Fibroblast of skin of left biceps (primary cell): ENCODE results near the gene ABCB7.
"Not testable (repeated sequence)": the region's sequence is repeated elsewhere in the genome, so short reads cannot be mapped to it uniquely, and the experiment has no call there.

ENCODE experiments used
- DNase-seq, 2 experiments: peaks; one replicate each; pipeline ENCODE4 v3.0.0-alpha.2; 2013; ENCODE audit warnings: low read depth in 2 of 2

The ABCB7 gene

DNA sequence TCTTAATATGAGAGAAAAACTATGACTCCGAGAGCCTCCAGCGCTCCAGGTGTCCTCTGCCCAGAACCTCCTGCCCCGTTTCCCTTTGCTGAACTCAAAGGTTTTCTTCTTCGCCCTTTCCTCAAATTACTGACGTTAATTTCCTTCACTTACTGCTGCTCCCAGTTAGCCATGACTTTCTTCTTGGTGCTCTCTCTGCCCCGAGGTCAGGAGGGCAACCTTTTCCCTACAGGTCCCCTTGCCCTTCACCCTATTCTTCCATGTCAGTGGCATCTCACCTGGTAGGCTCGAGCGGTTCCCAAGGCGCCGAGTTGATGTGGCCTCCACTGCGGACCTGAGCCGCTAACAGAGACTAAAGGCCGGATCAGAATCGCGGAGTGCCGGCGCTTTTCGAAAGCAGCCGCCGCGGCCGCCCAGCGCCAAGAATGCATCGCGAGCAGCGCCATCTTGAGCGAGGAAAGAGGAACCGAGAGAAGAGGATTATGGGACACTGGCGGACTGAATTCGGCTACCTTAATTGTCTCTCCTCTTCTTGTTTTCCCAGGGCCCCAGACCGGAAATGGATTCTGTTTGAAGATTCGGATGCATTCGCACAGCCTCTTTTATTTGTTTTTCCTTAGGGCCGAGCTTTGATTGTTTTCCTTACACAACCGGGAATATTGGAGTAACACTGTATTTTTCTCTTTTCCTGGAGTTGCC, at the start of gene ABCB7:
ABCB7 (minus strand) TSS at position 457 of the 699 bp plus-strand sequence; CDS start at position 446, 11 bp downstream.
- DNase-seq, result peak; percentile 40 to 48

DNA sequence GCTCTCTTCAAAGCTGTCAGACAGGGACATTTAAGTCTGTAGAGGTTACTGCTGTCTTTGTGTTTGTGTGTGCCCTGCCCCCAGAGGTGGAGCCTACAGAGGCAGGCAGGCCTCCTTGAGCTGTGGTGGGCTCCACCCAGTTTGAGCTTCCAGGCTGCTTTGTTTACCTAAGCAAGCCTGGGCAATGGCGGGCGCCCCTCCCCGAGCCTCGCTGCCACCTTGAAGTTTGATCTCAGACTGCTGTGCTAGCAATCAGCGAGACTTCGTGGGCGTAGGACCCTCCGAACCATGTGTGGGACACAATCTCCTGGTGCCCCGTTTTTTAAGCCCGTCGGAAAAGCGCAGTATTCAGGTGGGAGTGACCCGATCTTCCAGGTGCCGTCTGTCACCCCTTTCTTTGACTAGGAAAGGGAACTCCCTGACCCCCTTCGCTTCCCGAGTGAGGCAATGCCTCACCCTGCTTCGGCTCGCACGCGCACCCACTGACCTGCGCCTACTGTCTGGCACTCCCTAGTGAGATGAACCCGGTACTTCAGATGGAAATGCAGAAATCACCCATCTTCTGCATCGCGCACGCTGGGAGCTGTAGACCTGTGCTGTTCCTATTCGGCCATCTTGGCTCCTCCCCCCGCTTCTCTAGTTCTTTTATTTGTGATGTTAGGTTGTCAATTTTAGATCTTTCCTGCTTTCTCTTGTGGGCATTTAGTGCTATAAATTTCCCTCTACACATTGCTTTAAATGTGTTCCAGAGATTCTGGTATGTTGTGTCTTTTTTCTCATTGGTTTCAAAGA, 32.5 kb upstream of the ABCB7 start:
- not testable (repeated sequence) for DNase-seq

DNA sequence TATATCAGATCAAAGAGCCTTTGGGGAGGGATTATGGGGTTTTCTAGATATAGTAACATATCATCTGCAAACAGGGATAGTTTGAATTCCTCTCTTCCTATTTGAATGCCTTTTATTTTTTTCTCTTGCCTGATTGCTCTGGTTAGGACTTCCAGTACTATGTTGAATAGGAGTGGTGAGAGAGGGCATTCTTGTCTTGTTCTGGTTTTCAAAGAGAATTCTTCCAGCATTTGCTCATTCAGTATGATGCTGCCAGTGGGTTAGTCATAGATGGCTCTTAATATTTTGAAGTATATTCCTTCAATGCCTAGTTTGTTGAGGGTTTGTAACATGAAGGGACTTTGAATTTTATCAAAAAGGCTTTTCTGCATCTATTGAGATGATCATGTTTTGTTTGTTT, 25.6 kb upstream of the ABCB7 start:
- no peak for DNase-seq

DNA sequence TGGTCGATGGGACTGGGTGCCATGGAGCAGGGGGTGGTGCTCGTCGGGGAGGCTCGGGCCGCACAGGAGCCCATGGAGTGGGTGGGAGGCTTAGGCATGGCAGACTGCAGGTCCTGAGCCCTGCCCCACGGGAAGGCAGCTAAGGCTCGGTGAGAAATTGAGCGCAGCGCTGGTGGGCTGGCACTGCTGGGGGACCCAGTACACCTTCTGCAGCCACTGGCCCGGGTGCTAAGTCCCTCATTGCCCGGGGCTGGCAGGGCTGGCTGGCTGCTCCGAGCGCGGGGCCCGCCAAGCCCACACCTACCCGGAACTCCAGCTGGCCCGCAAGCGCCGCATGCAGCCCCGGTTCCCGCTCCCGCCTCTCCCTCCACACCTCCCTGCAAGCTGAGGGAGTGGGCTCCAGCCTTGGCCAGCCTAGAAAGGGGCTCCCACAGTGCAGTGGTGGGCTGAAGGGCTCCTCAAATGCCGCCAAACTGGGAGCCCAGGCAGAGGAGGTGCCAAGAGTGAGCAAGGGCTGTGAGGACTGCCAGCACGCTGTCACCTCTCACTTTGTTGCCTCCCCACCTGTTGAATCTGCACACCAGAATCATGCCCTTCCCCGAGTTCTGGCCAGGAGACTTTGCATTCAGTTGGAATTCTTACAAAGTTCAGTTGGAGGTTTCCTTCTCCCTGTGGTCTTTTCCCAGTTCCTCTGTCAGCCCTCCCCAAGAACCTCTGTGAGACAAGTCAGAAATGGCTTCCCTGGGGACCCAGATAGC, 23.6 kb upstream of the ABCB7 start:
- DNase-seq, result not testable (repeated sequence)

DNA sequence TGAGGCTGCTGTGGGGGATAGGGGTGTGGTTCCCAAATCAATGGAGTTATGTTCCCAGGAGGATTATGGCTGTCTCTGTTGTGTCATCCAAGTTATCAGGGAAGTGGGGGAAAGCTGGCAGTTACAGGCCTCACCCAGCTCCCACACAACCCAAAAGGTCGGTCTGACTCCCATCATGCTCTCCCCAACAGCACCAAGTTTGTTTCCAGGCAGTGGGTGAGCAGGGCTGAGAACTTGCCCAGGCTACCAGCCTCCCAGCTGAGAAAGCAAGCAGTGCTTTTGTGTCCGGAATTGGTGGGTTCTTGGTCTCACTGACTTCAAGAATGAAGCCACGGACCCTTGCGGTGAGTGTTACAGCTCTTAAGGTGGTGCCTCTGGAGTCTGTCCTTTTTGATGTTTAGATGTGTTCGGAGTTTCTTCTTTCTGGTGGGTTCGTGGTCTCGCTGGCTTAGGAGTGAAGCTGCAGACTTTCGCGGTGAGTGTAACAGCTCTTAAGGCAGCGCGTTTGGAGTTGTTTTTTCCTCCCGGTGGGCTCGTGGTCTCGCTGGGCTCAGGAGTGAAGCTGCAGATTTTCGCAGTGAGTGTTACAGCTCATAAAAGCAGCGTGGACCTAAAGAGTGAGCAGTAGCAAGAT, 16.3 kb upstream of the ABCB7 start:
- DNase-seq, result not testable (repeated sequence)

DNA sequence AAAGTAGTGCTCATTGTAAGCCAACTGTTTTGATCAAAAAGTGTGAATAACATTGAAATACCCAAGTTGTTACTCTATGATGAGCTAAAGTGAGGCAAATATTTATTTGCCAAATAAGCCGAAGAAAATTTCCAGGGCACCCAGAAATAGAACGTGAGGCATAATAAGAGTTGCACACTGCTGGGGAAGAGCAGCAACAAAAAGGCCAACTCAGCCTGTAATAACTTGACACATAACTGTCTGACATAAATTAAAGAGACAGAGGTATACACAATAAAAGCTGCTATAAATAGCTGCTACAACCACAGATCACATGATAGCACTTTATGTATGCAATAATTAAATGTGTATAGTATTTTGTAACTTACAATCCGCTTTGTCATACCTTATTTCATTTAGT, 2.0 kb upstream of the ABCB7 start:
- no peak for DNase-seq

DNA sequence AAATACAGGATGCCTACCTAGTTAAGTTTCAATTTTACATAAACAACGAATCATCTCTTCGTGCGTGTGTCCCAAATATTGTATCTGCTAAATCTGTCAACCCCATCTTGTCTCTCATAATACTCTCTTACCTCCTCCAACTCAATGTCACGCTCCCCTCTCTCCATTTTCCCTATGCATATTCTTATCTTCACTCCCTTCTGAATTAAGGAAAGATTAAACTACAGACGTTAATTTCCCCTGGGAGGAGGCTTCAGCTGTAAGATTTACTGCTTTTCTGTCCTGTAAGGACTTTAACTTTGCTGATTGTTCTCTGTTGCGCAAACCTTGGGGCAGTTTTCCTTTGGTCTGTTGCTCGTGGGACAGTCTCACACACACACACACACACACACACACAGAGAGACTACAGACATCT, 455 bp upstream of the ABCB7 start:
- no peak for DNase-seq

DNA sequence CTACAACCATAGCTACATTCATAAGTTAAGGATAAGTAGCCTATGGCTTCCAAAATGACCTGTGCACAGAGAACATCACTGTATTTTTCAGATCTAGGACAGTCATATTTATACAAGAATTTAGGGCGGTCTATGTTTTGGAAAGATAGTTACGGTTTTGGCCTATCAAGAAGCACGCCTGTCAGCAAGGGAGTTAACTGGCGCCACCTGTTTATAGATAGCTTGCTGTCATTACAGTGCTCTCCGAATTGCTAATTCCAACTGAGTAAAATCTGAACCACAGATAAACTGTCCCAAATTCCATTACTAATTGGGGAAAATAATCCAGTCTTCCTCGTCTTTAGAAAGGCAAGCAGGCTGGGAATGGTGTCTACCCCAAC, 646 bp downstream of the ABCB7 start:
- no peak for DNase-seq

DNA sequence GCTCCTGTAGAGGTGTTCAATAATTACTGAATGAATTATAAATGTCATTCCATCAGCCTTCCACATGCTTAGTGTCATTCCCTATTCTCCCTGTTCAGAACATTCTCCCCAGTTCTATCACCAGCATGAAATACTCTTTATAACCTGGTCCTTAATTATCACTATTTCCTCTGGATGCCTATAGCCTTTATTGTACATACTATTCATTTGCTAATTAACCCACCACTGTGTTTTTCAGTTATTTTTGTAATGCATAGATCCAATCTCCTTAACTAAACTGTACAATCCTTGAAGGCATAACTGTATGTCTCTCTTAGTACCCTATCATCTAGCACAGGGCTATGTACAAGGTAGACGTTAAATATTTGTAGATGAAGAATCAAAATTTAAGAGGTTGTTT, 1.2 kb downstream of the ABCB7 start:
- DNase-seq, result no peak

DNA sequence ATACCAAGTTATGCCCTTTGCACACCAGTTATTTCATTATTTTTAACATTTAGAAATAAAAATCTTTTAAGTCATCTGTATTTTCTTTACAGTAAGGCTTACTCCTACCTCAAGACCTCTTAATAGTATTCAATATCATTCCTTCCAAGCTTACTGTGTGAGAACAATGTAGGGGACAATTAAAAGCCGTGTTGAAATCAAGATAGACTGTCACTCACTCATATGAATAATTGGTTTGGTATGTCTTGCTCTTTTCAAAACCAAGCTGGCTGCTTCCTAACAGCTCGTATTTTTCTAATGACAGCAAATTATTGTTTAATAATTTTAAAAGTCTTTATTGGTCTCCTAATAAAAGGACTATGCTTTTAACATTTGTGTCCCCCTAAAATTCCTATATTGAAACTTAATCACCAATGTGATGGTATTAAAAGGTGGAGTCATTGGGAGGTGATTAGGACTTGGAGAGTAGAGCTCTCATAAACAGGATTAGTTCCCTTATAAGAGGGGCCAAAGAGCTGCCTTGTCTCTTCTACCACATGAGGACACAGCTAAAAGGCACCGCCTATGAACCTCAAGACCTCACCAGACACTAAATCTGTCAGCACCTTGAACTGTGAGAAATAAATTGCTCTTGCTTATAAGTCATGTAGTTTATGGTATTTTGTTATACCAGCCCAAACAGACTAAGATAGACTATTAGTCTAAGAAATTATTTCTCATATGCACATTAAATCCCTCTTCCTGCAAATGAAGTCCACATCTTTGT, 4.1 kb downstream of the ABCB7 start:
- no peak for DNase-seq

DNA sequence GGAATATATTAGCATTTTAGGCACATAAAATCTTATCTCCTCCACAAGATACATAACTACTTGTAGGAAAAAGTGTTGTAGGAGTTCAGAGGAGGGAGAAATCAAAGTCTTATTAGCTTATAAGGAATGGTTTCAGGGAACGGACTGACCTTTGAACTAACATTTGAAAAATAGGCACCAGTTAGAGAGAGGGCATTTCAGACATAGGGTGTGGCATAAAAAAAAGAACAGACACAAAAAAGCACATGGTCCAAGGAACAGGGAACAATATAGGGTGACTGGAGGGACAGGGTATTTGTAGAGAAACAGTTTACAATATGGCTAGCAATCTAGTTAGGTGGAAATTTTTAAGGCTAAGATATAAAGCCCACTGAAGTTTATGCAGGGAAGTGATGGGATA, 6.4 kb downstream of the ABCB7 start:
- no peak for DNase-seq

DNA sequence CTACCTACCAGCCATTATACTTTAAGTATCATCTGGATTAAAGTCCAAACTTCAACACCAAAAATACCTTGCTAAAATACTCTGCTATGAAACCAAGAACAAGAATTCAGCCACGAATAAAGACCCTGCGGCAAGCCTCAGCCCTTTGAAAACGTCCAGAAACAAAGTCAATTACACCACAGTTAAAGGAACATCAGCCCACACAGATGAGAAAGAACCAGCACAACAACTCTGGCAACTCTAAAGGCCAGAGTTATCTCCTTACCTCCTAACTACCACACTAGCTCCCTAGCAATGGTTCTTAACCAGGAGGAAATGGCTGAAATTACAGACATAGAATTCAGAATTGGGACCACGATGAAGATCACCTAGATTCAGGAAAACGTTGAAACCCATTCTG, 23.4 kb downstream of the ABCB7 start:
- no peak for DNase-seq

DNA sequence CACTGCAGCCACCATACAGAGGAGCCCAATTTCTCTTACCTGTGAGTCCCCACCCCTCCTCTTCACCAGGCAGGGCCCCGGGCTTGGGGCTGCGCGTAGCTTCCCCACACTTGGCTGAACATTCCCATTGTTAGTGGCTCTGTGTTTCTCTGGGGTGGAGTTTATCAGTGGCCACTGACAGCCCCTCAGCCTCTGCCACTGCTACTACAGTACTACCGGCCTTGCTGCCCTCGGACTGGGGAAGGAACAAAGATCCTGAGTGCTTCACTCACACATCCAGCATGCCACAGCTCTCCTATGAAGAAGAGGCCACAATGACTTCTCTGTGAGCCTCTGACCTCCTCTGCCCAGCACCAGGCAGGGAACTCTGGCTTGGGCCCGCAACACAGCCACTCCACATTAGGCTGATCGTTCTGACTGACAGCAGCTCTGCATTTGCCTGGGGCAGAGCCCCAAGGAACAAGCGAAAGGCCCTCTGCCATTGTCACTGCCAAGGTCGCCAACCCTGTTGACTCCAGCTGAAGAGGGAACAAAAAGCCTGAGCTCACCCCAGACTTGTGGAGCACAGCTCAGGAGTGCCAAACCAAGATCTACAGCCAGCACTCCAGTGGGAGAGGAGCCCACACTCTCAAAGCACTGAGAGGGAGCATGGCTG, 24.0 kb downstream of the ABCB7 start:
- no peak for DNase-seq

DNA sequence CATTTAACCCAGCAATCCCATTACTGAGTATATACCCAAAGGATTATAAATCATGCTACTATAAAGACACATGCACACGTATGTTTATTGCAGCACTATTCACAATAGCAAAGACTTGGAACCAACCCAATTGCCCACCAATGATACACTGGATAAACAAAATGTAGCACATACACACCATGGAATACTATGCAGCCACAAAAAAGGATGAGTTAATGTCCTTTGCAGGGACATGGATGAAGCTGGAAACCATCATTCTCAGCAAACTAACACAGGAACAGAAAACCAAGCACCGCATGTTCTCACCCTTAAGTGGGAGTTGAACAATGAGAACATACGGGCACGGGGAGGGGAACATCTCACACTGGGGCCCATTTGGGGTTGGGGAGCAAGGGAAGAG, 27.0 kb downstream of the ABCB7 start:
- not testable (repeated sequence) for DNase-seq

DNA sequence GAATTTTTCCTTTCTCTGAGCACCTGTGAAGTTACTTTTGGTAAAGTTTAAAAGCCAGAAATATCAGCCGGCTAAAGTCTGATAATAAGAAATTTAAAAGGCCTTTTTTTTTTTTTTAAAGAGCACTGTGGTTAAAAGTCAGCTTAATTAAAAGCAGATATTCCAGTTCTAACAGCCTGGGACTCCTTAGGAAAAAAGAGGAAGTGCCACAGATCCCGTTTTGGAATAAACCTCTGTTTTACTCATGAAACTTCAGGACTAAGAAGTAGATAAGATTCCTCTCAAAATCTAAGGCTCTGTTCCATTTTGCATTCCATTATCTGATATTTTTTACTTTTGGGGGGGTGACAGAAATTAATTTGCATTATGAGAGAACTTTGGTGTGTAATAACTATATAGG, 37.8 kb downstream of the ABCB7 start:
- DNase-seq, result no peak

DNA sequence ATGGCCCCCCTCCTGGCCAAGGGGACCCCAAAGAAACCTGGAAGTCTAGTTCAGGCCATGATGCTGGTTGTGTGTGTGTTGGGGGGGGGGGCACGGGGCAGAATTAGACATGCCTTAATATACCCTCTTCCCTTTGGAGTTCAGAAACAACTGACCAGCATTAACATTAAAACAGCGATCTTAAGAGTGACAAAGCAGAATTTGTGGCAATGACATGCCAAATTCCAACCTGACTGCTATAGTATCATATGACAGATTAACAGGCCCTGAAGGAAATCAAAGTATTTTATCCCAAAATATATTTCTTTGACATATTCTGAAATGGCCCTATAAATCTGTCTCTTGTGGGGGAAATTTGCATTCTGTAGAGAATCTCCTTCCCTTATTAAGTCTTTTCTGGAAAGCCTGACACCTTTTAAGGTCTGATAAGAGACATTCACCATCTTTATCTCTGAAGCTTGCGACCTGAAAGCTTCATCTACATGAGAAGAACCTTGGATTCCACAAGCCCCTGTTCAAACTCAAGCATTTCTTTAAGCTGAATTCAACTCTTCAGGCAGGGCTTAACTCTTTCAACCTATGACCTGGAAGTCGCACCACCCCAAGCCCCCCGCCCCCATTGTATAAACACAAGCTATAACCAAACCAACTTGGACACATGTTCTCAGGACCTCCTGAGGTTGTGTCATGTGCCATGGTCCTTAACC, 40.2 kb downstream of the ABCB7 start:
- DNase-seq, result no peak

DNA sequence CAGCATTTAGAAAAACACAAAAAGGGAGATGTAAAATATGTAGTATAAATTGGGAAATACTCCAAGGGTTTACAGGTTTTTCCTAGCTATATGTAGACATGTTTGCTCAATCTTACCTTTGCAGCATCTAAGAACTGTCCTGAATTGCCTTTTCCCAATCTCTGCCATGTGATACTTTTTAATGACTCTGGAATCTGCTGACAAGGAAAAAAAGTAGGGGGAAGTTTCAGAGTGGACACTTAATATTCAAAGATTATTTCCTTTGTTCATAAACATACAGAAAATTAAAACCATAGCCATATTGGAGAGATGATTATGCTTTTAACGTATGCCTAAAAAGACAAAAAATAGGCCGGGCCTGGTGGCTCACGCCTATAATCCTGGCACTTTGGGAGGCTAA, 41.4 kb downstream of the ABCB7 start:
- DNase-seq, result no peak

DNA sequence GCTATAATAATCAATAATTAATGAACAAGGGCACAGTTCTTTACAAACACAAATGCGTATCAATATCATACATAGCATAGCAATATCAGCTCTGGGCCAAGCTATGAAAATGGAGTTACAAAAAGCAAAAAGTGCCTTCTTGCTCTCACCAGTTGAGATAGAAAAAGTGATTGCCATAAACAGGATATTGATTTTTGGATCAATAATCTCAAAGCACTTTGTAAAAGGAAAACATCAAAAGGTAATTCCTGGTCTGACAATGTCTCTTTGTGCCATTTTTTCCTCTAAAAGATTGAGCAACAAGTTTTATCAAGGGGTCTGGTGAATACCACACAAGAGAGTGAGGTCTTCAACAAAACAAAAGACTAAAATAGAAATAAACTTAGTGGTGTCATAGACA, 42.4 kb downstream of the ABCB7 start:
- no peak for DNase-seq

DNA sequence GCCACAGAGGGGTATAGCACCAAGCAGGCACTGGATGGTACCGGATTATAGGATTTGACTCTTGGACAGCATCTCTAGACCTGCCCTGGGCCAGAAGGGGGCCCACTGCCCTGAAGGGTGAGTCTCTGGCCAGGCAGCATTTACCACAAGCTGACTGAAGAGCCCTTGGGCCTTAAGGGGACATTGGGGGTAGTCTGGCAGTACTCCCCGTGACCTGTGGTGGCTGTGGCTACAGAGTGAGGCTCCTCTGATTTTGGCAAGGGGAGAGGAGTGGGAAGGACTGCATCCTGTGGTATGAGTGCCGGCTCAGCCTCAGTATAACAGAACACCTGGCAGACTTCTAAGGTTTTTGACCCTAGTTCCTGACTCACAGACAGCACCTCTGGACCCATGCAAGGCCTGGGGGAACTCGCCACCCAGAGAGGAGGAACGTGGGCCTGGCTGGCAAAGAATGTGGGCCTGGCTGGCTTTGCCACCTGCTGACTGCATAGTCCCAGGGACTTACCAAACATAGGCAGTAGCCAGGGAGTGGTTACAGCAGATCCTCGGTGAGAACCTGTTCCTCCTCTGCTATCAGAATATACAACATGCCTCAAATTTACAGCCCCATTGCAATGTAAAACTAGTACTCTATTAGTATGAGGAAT, 48.1 kb downstream of the ABCB7 start:
- DNase-seq, result no peak

DNA sequence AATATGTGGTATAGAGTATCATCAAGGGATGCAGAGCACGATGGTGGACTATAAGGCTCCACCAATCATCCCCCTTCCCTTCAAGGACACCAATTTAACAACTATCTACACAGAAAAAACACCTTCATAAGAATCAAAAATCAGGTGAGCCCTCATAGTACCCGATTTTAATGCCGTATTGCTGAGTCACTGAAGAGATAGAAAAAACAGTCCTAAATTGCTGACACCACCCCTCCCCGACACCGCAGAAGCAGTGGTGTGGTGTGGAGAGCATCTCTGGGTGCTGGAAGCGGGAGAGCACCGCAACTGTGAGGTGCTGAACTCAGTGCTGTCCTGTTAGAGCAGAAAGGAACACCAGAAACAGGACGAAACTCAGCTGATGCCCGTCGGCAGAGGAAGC, 49.3 kb downstream of the ABCB7 start:
- no peak for DNase-seq
